ENCODE results near the gene DDX39B. TPM values are rescaled to one million over a fixed set of nuclear protein-coding genes. Genes with fewer than 3 reads are reported as not detected.

DDX39B gene
- total and polyA plus RNA-seq, 2 of the 8 experiments (the other 6 are each of a cell fraction or from before 2014, with no cell fraction given), result 780 to 1,164 TPM

GRCh38 chr6:31579119-31579505, 37.3 kb upstream of the DDX39B start (continued):
- TF ChIP-seq MAX (IDR thresholded peaks at IDR 0.05) (no peak), BACH1 (IDR thresholded peaks at IDR 0.05; ENCODE audit: low read length) (no peak), JUN (IDR thresholded peaks at IDR 0.05; ENCODE audit: low read depth, low read length) (no peak), TEAD4 (IDR thresholded peaks at IDR 0.05; ENCODE audit: low read depth, low read length) (no peak), KDM5A (IDR thresholded peaks at IDR 0.05; ENCODE audit: low read length) (no peak)

Data from H1 (cell line).